Measurements from ENCODE around the gene AGMO.

AGMO gene

GRCh38 chr7:15399441-15399840 is 162.4 kb downstream of the AGMO start:
- H3K9ac ChIP-seq (ENCODE audit: low read length): no peak overlapping the region
- H4K5ac ChIP-seq (ENCODE audit: low read length): no peak overlapping the region
- H4K8ac ChIP-seq (ENCODE audit: low read depth, low read length): no peak overlapping the region
- H3K36me3 ChIP-seq (ENCODE audit: control insufficient read depth, insufficient read depth, low read length): no peaks in the 10 kb centered on the region
- H3K4ac ChIP-seq (ENCODE audit: low read depth, low read length): no peak overlapping the region
- DNase-seq: no peak
- H3K56ac ChIP-seq (ENCODE audit: low read length): no peak overlapping the region
- H2AK5ac ChIP-seq (ENCODE audit: low read length): no peak overlapping the region
- H3K27me3 ChIP-seq (ENCODE audit: insufficient read depth, low read length, poor library complexity): no peaks in the 10 kb centered on the region
- no peak overlapping the region for H3K4me3 ChIP-seq (ENCODE audit: low read length)
- WGBS (ENCODE audit: extremely low coverage, insufficient coverage, low lambda C conversion rate): no CpG with 5 or more reads among the region's 2 CpGs
- no peak overlapping the region for H3K23ac ChIP-seq (ENCODE audit: low read length)
- H2BK15ac ChIP-seq (replicated peaks; ENCODE audit: low read depth): no peak overlapping the region
- no peak overlapping the region for H2BK120ac ChIP-seq (ENCODE audit: low read depth, low read length)
- no peaks in the 10 kb centered on the region for H3K79me2 ChIP-seq (ENCODE audit: control insufficient read depth, insufficient read depth, low read length)
- no peaks in the 10 kb centered on the region for H3K4me1 ChIP-seq (ENCODE audit: control insufficient read depth, low read depth, low read length)
- no peak overlapping the region for H3K4me2 ChIP-seq (ENCODE audit: low read length)
- no peaks in the 10 kb centered on the region for H3K79me1 ChIP-seq (ENCODE audit: low read length)
- H3K18ac ChIP-seq (ENCODE audit: low read length): no peak overlapping the region
- no peak overlapping the region for H2BK5ac ChIP-seq (ENCODE audit: low read length)
- H3K27ac ChIP-seq (ENCODE audit: low read depth, low read length): no peak overlapping the region

- Histone ChIP-seq H3K79me2 (ENCODE audit: control insufficient read depth, insufficient read depth, low read length) (no peaks in the 10 kb centered on the region), H3K9ac (ENCODE audit: low read length) (no peak overlapping the region), H3K36me3 (ENCODE audit: control insufficient read depth, insufficient read depth, low read length) (no peaks in the 10 kb centered on the region), H3K27me3 (ENCODE audit: insufficient read depth, low read length, poor library complexity) (no peaks in the 10 kb centered on the region), H3K79me1 (ENCODE audit: low read length) (no peaks in the 10 kb centered on the region), H4K5ac (ENCODE audit: low read length) (no peak overlapping the region), H3K56ac (ENCODE audit: low read length) (no peak overlapping the region), H3K23ac (ENCODE audit: low read length) (no peak overlapping the region), H2BK15ac (replicated peaks; ENCODE audit: low read depth) (no peak overlapping the region), H3K4ac (ENCODE audit: low read depth, low read length) (no peak overlapping the region), H3K27ac (ENCODE audit: low read depth, low read length) (no peak overlapping the region), H3K4me3 (ENCODE audit: low read length) (no peak overlapping the region), H3K18ac (ENCODE audit: low read length) (no peak overlapping the region), H2AK5ac (ENCODE audit: low read length) (no peak overlapping the region), H3K4me2 (ENCODE audit: low read length) (no peak overlapping the region), H3K4me1 (ENCODE audit: control insufficient read depth, low read depth, low read length) (no peaks in the 10 kb centered on the region), H2BK5ac (ENCODE audit: low read length) (no peak overlapping the region), H2BK120ac (ENCODE audit: low read depth, low read length) (no peak overlapping the region), H4K8ac (ENCODE audit: low read depth, low read length) (no peak overlapping the region)
- WGBS (ENCODE audit: extremely low coverage, insufficient coverage, low lambda C conversion rate): no CpG with 5 or more reads among the region's 9 CpGs
- no peak for DNase-seq
Observed at GRCh38 chr7:15397922-15398760, 163.7 kb downstream of the AGMO start.

GRCh38 chr7:15397159-15397550 is 164.7 kb downstream of the AGMO start:
- no peak for DNase-seq
- Histone ChIP-seq H3K36me3 (ENCODE audit: control insufficient read depth, insufficient read depth, low read length) (no peaks in the 10 kb centered on the region), H3K27ac (ENCODE audit: low read depth, low read length) (no peak overlapping the region), H2BK5ac (ENCODE audit: low read length) (no peak overlapping the region), H3K4ac (ENCODE audit: low read depth, low read length) (no peak overlapping the region), H2AK5ac (ENCODE audit: low read length) (no peak overlapping the region), H3K79me2 (ENCODE audit: control insufficient read depth, insufficient read depth, low read length) (no peaks in the 10 kb centered on the region), H3K27me3 (ENCODE audit: insufficient read depth, low read length, poor library complexity) (no peaks in the 10 kb centered on the region), H3K4me3 (ENCODE audit: low read length) (no peak overlapping the region), H4K5ac (ENCODE audit: low read length) (no peak overlapping the region), H2BK120ac (ENCODE audit: low read depth, low read length) (no peak overlapping the region), H3K18ac (ENCODE audit: low read length) (no peak overlapping the region), H3K4me2 (ENCODE audit: low read length) (no peak overlapping the region), H3K23ac (ENCODE audit: low read length) (no peak overlapping the region), H3K56ac (ENCODE audit: low read length) (no peak overlapping the region), H3K9ac (ENCODE audit: low read length) (no peak overlapping the region), H2BK15ac (replicated peaks; ENCODE audit: low read depth) (no peak overlapping the region), H3K79me1 (ENCODE audit: low read length) (no peaks in the 10 kb centered on the region), H4K8ac (ENCODE audit: low read depth, low read length) (no peak overlapping the region), H3K4me1 (ENCODE audit: control insufficient read depth, low read depth, low read length) (no peaks in the 10 kb centered on the region)
- no CpG with 5 or more reads among the region's 43 CpGs for WGBS (ENCODE audit: extremely low coverage, insufficient coverage, low lambda C conversion rate)

- Histone ChIP-seq H3K27me3 (ENCODE audit: insufficient read depth, low read length, poor library complexity) (no peaks in the 10 kb centered on the region), H4K5ac (ENCODE audit: low read length) (no peak overlapping the region), H3K27ac (ENCODE audit: low read depth, low read length) (no peak overlapping the region), H2BK15ac (replicated peaks; ENCODE audit: low read depth) (no peak overlapping the region), H3K79me2 (ENCODE audit: control insufficient read depth, insufficient read depth, low read length) (no peaks in the 10 kb centered on the region), H3K56ac (ENCODE audit: low read length) (no peak overlapping the region), H3K79me1 (ENCODE audit: low read length) (no peaks in the 10 kb centered on the region), H3K18ac (ENCODE audit: low read length) (no peak overlapping the region), H3K4ac (ENCODE audit: low read depth, low read length) (no peak overlapping the region), H2BK120ac (ENCODE audit: low read depth, low read length) (no peak overlapping the region), H3K9ac (ENCODE audit: low read length) (no peak overlapping the region), H2AK5ac (ENCODE audit: low read length) (no peak overlapping the region), H3K4me1 (ENCODE audit: control insufficient read depth, low read depth, low read length) (no peaks in the 10 kb centered on the region), H2BK5ac (ENCODE audit: low read length) (no peak overlapping the region), H4K8ac (ENCODE audit: low read depth, low read length) (no peak overlapping the region), H3K4me2 (ENCODE audit: low read length) (no peak overlapping the region), H3K4me3 (ENCODE audit: low read length) (no peak overlapping the region), H3K23ac (ENCODE audit: low read length) (no peak overlapping the region), H3K36me3 (ENCODE audit: control insufficient read depth, insufficient read depth, low read length) (no peaks in the 10 kb centered on the region)
- DNase-seq: no peak
- WGBS (ENCODE audit: extremely low coverage, insufficient coverage, low lambda C conversion rate): no CpG with 5 or more reads among the region's 24 CpGs
Observed at GRCh38 chr7:15396210-15397158, 165.3 kb downstream of the AGMO start.

GRCh38 chr7:15389073-15389472 is 172.7 kb downstream of the AGMO start:
- no peak overlapping the region for H4K8ac ChIP-seq (ENCODE audit: low read depth, low read length)
- H3K36me3 ChIP-seq (ENCODE audit: control insufficient read depth, insufficient read depth, low read length): no peaks in the 10 kb centered on the region
- no peaks in the 10 kb centered on the region for H3K79me2 ChIP-seq (ENCODE audit: control insufficient read depth, insufficient read depth, low read length)
- DNase-seq: no peak
- H3K4me3 ChIP-seq (ENCODE audit: low read length): no peak overlapping the region
- H3K27me3 ChIP-seq (ENCODE audit: insufficient read depth, low read length, poor library complexity): no peaks in the 10 kb centered on the region
- no peak overlapping the region for H3K4ac ChIP-seq (ENCODE audit: low read depth, low read length)
- H3K4me2 ChIP-seq (ENCODE audit: low read length): no peak overlapping the region
- H2BK15ac ChIP-seq (replicated peaks; ENCODE audit: low read depth): no peak overlapping the region
- H3K4me1 ChIP-seq (ENCODE audit: control insufficient read depth, low read depth, low read length): no peaks in the 10 kb centered on the region
- H4K5ac ChIP-seq (ENCODE audit: low read length): no peak overlapping the region
- H3K56ac ChIP-seq (ENCODE audit: low read length): no peak overlapping the region
- no peak overlapping the region for H2BK120ac ChIP-seq (ENCODE audit: low read depth, low read length)
- H2BK5ac ChIP-seq (ENCODE audit: low read length): no peak overlapping the region
- no peak overlapping the region for H3K27ac ChIP-seq (ENCODE audit: low read depth, low read length)
- WGBS (ENCODE audit: extremely low coverage, insufficient coverage, low lambda C conversion rate): no CpG with 5 or more reads among the region's 1 CpG
- H3K79me1 ChIP-seq (ENCODE audit: low read length): no peaks in the 10 kb centered on the region
- no peak overlapping the region for H3K23ac ChIP-seq (ENCODE audit: low read length)
- H3K9ac ChIP-seq (ENCODE audit: low read length): no peak overlapping the region
- H2AK5ac ChIP-seq (ENCODE audit: low read length): no peak overlapping the region
- H3K18ac ChIP-seq (ENCODE audit: low read length): no peak overlapping the region

Data from mesendoderm (in vitro differentiated cells).